Chondrocyte (in vitro differentiated cells): ENCODE measurements around the gene ULK4. TPM values are rescaled to one million over a fixed set of nuclear protein-coding genes. Genes with fewer than 3 reads are reported as not detected.
A peak's percentile ranks its signal among the peaks of the same experiment; 100 is the strongest.
"Not testable (repeated sequence)": the region's sequence is repeated elsewhere in the genome, so short reads cannot be mapped to it uniquely, and the experiment has no call there.

Source experiments
- DNase-seq: peaks from one replicate; pipeline ENCODE4 v3.0.0; 2021; ENCODE audit warnings: mixed read lengths, low spot score
- H3K27ac Mint-ChIP-seq: one replicate; pipeline ENCODE4 v1.8.0; 2021; ENCODE audit warnings: mild to moderate bottlenecking, moderate library complexity, mixed read lengths; ENCODE audit not compliant: unreplicated experiment
- H3K27me3 Mint-ChIP-seq: 2 replicates; pipeline ENCODE4 v1.8.0; 2021; ENCODE audit warnings: low read depth, mixed read lengths
- H3K36me3 Mint-ChIP-seq: 2 replicates; pipeline ENCODE4 v1.8.0; 2021; ENCODE audit warnings: low read depth, mixed read lengths
- H3K4me1 Mint-ChIP-seq: 2 replicates; pipeline ENCODE4 v1.8.0; 2021; ENCODE audit warnings: low read depth, mild to moderate bottlenecking, mixed read lengths
- H3K4me3 Mint-ChIP-seq: one replicate; pipeline ENCODE4 v1.8.0; 2021; ENCODE audit warnings: mild to moderate bottlenecking, moderate library complexity, mixed read lengths; ENCODE audit not compliant: unreplicated experiment
- H3K9me3 Mint-ChIP-seq: 2 replicates; pipeline ENCODE4 v1.8.0; 2021; ENCODE audit warnings: low read depth, mixed read lengths
- total RNA-seq: library from RNA; stranded (reverse); gene quantifications from 3 replicates; pipeline ENCODE4 v1.2.1, GENCODE V29; 2021
- TF ChIP-seq, protein P1 (sequence below): fragments of 200-600 bp; sonication (generic); IDR thresholded peaks from 2 replicates; pipeline ENCODE4 v1.5.0; 2021; ENCODE audit warnings: antibody characterized with exemption, mild to moderate bottlenecking, moderate library complexity

ULK4 gene
- total RNA-seq, 1 donor from 2014 or later = 9.1 TPM

DNA sequence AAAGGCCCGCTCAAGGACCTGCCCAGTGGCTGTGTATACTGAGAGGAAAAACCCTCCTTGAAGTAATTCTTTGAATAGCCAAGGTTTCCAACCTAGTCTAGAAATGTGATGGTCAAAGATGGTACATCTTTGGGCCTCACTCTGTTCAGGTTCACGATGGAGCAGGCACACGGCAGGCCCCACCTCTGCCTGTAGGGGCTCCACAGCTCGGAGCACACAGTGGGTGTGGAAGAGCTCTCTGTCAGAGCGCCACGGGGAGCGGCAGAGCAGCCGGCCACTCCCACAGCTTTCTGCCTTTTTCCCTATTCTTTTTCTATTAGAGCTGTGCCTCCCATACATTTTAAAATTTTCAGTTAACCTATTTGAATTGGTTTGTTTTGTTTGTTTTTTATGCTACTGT, 673.1 kb downstream of the ULK4 start:
- TF ChIP-seq, protein P1, sequence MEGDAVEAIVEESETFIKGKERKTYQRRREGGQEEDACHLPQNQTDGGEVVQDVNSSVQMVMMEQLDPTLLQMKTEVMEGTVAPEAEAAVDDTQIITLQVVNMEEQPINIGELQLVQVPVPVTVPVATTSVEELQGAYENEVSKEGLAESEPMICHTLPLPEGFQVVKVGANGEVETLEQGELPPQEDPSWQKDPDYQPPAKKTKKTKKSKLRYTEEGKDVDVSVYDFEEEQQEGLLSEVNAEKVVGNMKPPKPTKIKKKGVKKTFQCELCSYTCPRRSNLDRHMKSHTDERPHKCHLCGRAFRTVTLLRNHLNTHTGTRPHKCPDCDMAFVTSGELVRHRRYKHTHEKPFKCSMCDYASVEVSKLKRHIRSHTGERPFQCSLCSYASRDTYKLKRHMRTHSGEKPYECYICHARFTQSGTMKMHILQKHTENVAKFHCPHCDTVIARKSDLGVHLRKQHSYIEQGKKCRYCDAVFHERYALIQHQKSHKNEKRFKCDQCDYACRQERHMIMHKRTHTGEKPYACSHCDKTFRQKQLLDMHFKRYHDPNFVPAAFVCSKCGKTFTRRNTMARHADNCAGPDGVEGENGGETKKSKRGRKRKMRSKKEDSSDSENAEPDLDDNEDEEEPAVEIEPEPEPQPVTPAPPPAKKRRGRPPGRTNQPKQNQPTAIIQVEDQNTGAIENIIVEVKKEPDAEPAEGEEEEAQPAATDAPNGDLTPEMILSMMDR = no peak
- no peaks in the 10 kb centered on the region for H3K4me1 Mint-ChIP-seq
- H3K27ac Mint-ChIP-seq = no peak overlapping the region

DNA sequence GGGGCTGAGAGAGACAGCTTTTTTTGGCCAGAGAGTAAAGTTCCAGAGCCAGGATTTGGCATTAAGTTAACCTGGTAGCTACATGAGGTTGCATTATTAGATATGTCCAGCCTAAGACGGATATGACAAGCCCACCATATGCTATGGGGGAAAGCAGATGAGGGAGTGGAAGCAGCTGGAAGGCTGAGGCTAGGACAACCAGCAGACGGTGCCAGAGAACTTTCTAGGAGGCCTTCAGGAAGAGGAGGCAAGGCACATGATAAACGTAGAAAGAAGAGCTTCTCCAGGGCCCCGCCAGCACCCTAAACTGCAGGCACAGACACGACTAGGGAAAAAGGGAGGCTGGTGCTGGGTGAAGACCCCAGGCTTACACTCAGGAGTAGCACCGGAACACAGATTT, 675.6 kb downstream of the ULK4 start:
- TF ChIP-seq, protein P1 = no peak

More for the DNA sequence above, 673.1 kb downstream of the ULK4 start:
- Mint-ChIP-seq H3K27me3 (no peaks in the 10 kb centered on the region), H3K36me3 (no peaks in the 10 kb centered on the region), H3K4me3 (no peak overlapping the region), H3K9me3 (peaks cover 18% of the 10 kb centered on the region)
- no peak for DNase-seq

DNA sequence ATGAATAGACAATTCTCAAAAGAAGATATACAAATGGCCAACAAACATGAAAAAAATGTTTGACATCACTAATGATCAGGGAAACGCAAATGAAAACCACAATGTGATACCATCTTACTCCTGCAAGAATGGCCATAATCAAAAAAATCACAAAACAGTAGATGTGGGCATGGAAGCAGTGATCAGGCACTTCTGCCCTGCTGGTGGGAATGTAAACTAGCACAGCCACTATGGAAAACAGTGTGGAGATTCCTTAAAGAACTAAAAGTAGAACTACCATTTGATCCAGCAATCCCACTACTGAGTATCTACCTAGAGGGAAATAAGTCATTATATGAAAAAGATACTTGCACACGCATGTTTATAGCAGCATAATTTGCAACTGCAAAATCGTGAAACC, 677.0 kb downstream of the ULK4 start:
- H3K9me3 Mint-ChIP-seq = peaks cover 21% of the 10 kb centered on the region
- not testable (repeated sequence) for H3K4me3 Mint-ChIP-seq, H3K36me3 Mint-ChIP-seq, H3K27ac Mint-ChIP-seq, DNase-seq, H3K27me3 Mint-ChIP-seq, H3K4me1 Mint-ChIP-seq
- TF ChIP-seq, protein P1 = peak; percentile 11

More for the DNA sequence above, 675.6 kb downstream of the ULK4 start:
- Mint-ChIP-seq H3K27me3 (no peaks in the 10 kb centered on the region), H3K4me3 (no peak overlapping the region), H3K27ac (no peak overlapping the region), H3K36me3 (no peaks in the 10 kb centered on the region), H3K4me1 (no peaks in the 10 kb centered on the region), H3K9me3 (peaks cover 21% of the 10 kb centered on the region)
- no peak for DNase-seq

DNA sequence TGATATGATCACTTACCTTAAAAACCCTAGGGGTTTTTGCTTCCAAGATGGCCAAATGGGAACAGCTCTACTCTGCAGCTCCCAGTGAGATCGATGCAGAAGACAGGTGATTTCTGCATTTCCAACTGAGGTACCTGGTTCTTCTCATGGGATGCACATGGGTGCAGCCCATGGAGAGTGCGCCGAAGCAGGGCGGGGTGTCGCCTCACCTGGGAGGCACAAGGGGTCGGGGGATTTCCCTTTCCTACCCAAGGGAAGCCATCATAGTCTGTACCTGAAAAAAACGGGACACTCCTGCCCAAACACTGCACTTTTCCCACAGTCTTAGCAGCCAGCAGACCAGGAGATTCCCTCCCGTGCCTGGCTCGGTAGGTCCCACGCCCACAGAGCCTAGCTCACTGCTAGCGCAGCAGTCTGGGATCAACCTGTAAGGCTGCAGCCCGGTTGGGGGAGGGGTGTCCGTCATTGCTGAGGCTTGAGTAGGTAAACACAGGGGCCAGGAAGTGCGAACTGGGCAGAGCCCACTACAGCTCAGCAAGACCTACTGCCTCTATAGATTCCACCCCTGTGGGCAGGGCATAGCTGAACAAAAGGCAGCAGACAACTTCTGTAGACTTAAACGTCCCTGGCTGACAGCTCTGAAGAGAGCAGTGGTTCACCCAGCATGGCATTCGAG, 684.0 kb downstream of the ULK4 start:
- Mint-ChIP-seq H3K27ac (no peak overlapping the region), H3K27me3 (no peaks in the 10 kb centered on the region), H3K9me3 (peaks cover 3% of the 10 kb centered on the region), H3K4me1 (peaks cover 13% of the 10 kb centered on the region), H3K36me3 (no peaks in the 10 kb centered on the region), H3K4me3 (no peak overlapping the region)
- no peak for DNase-seq
- TF ChIP-seq, protein P1 = no peak

DNA sequence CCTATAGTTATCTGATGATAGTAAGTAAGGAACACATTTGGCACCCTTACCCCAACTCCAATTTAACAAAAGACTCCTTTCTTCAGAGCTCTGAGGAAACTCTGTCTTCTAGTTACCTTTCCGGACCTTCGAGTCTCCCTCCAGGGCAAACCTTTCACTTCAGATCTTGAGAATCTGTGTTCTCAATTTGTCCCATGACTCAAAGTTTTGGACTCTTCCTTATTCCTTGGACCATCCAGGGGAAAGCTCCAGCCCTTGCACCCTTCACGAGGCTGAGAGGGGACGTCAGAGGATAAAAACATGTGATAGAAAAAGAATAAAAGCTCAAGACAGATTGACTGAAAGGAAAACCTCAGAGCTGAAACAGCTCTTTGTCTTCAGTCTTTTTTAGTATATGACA, 685.7 kb downstream of the ULK4 start:
- Mint-ChIP-seq H3K27me3 (no peaks in the 10 kb centered on the region), H3K4me3 (no peak overlapping the region), H3K4me1 (peaks cover 13% of the 10 kb centered on the region), H3K27ac (no peak overlapping the region), H3K36me3 (peaks cover 3% of the 10 kb centered on the region), H3K9me3 (peaks cover 5% of the 10 kb centered on the region)
- TF ChIP-seq, protein P1 = no peak
- DNase-seq = no peak
